OCI-LY1 (cell line): ENCODE results near the gene RFX6.

Source experiments
- H2AFZ ChIP-seq: fragments of 200-600 bp; sonication (generic), shearing (Covaris generic); 2 replicates; pipeline ENCODE4 v1.6.0; 2014; ENCODE audit warnings: antibody characterized with exemption, mild to moderate bottlenecking, low read length
- H3F3A ChIP-seq: fragments of 200-600 bp; sonication (generic), shearing (Covaris generic); 2 replicates; pipeline ENCODE4 v1.6.0; 2014; ENCODE audit warnings: mild to moderate bottlenecking, antibody characterized with exemption, low read length, moderate library complexity; ENCODE audit not compliant: insufficient read depth
- H3K27ac ChIP-seq: fragments of 200-600 bp; sonication (generic); 2 replicates; pipeline ENCODE4 v1.5.1; 2014; ENCODE audit warnings: low read length, mixed run types, mild to moderate bottlenecking, low read depth; ENCODE audit not compliant: poor library complexity, severe bottlenecking
- H3K27me3 ChIP-seq: fragments of 200-600 bp; sonication (generic); 2 replicates; pipeline ENCODE4 v1.6.0; 2014; ENCODE audit warnings: antibody characterized with exemption, mild to moderate bottlenecking, low read length, moderate library complexity; ENCODE audit not compliant: insufficient read depth
- H3K36me3 ChIP-seq: fragments of 200-600 bp; sonication (generic); 2 replicates; pipeline ENCODE4 v1.6.1; 2014; ENCODE audit warnings: mild to moderate bottlenecking, antibody characterized with exemption, low read length, moderate library complexity, mixed read lengths; ENCODE audit not compliant: insufficient read depth
- H3K4me1 ChIP-seq: fragments of 200-600 bp; sonication (generic); 2 replicates; pipeline ENCODE4 v1.5.1; 2014; ENCODE audit warnings: mild to moderate bottlenecking, low read length, moderate library complexity; ENCODE audit not compliant: insufficient read depth, severe bottlenecking
- H3K4me2 ChIP-seq: fragments of 200-600 bp; sonication (generic), shearing (Covaris generic); 2 replicates; pipeline ENCODE4 v1.6.1; 2014; ENCODE audit warnings: low read length
- H3K4me3 ChIP-seq: fragments of 200-600 bp; sonication (generic); 2 replicates; pipeline ENCODE4 v1.5.1; 2014; ENCODE audit warnings: low read length, low read depth, mild to moderate bottlenecking, mixed read lengths; ENCODE audit not compliant: poor library complexity, severe bottlenecking
- H3K79me2 ChIP-seq: fragments of 200-600 bp; shearing (Covaris generic); 2 replicates; pipeline ENCODE4 v1.6.1; 2016; ENCODE audit warnings: mixed run types, low read length, mixed read lengths; ENCODE audit not compliant: insufficient read depth
- H3K9ac ChIP-seq: fragments of 200-600 bp; sonication (generic), shearing (Covaris generic); 2 replicates; pipeline ENCODE4 v1.6.1; 2014; ENCODE audit warnings: mild to moderate bottlenecking, low read length, mixed read lengths
- H3K9me2 ChIP-seq: fragments of 200-600 bp; sonication (generic), shearing (Covaris generic); 2 replicates; pipeline ENCODE4 v1.6.1; 2014; ENCODE audit warnings: low read depth, mild to moderate bottlenecking, low read length, mixed read lengths
- H3K9me3 ChIP-seq: fragments of 200-600 bp; shearing (Covaris generic); 2 replicates; pipeline ENCODE4 v1.6.1; 2014; ENCODE audit warnings: low read length, mixed read lengths
- H4K20me1 ChIP-seq: fragments of 200-600 bp; sonication (generic), shearing (Covaris generic); 2 replicates; pipeline ENCODE4 v1.6.0; 2016; ENCODE audit warnings: mild to moderate bottlenecking, low read length; ENCODE audit not compliant: insufficient read depth
- EZH2 ChIP-seq: fragments of 200-600 bp; sonication (generic), shearing (Covaris generic); IDR thresholded peaks from 2 replicates; pipeline ENCODE4 v1.8.0; 2017; ENCODE audit warnings: borderline replicate concordance, mixed run types, mild to moderate bottlenecking, antibody characterized with exemption, low read length, moderate library complexity, mixed read lengths
- TF ChIP-seq, protein P1 (sequence below): fragments of 200-600 bp; sonication (generic), shearing (Covaris generic); IDR thresholded peaks from 2 replicates; pipeline ENCODE4 v1.5.1; 2017; ENCODE audit warnings: mild to moderate bottlenecking, antibody characterized with exemption, low read length, moderate library complexity, mixed read lengths

Gene RFX6

DNA sequence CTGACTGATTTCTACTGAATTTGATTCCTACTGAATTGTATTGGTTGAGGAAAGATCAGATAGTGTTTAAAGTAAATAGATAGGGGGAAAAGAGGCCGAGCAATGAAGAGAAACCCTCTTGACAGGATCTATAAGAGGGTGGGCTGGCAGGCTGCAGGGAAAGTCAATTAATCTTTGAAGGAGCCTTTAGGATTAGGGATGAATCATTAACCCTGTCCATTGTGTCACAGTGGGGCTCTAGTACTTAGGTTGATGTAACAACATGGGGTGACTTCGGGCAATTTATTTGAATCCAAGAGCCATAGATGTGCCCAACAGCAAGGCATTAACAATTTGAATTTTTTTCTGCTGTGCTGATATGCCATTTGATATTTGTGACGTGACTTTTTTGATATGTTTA is 7.5 kb downstream of the RFX6 start:
- TF ChIP-seq, protein P1, sequence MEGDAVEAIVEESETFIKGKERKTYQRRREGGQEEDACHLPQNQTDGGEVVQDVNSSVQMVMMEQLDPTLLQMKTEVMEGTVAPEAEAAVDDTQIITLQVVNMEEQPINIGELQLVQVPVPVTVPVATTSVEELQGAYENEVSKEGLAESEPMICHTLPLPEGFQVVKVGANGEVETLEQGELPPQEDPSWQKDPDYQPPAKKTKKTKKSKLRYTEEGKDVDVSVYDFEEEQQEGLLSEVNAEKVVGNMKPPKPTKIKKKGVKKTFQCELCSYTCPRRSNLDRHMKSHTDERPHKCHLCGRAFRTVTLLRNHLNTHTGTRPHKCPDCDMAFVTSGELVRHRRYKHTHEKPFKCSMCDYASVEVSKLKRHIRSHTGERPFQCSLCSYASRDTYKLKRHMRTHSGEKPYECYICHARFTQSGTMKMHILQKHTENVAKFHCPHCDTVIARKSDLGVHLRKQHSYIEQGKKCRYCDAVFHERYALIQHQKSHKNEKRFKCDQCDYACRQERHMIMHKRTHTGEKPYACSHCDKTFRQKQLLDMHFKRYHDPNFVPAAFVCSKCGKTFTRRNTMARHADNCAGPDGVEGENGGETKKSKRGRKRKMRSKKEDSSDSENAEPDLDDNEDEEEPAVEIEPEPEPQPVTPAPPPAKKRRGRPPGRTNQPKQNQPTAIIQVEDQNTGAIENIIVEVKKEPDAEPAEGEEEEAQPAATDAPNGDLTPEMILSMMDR: no peak
- no peak for TF ChIP-seq EZH2

DNA sequence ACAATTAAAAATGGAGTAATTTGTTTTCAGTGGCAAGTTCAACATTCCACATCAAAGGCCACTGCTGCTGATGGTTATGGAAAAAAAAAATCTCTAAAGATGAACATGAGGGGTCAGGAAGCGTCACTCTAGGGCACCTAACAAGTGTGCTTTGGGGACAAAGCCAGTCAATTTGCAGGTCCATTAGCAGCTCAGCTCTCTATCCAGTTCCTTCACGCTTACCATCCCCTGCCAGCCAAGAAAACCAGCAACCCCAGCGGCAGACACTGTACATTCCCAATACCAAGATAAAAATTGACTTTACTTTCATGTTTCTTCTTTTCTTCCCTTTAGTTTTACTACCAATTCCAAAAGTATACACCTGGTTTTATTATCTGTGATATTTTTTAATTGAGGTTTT is 10.1 kb downstream of the RFX6 start:
- Histone ChIP-seq H3K27me3 (no peaks in the 10 kb centered on the region), H3K9me2 (no peaks in the 10 kb centered on the region), H3F3A (no peaks in the 10 kb centered on the region), H2AFZ (no peak overlapping the region), H4K20me1 (no peaks in the 10 kb centered on the region), H3K9me3 (no peaks in the 10 kb centered on the region), H3K4me1 (no peaks in the 10 kb centered on the region), H3K79me2 (no peaks in the 10 kb centered on the region), H3K36me3 (no peaks in the 10 kb centered on the region), H3K9ac (no peak overlapping the region), H3K27ac (no peak overlapping the region), H3K4me3 (no peak overlapping the region), H3K4me2 (no peak overlapping the region)
- no peak for TF ChIP-seq EZH2
- TF ChIP-seq, protein P1: no peak

More for the DNA sequence above, 7.5 kb downstream of the RFX6 start:
- H3F3A ChIP-seq: no peaks in the 10 kb centered on the region
- no peaks in the 10 kb centered on the region for H4K20me1 ChIP-seq
- no peak overlapping the region for H3K27ac ChIP-seq
- H3K79me2 ChIP-seq: no peaks in the 10 kb centered on the region
- H3K36me3 ChIP-seq: no peaks in the 10 kb centered on the region
- no peak overlapping the region for H3K9ac ChIP-seq
- no peak overlapping the region for H3K4me3 ChIP-seq
- H3K9me2 ChIP-seq: no peaks in the 10 kb centered on the region
- no peaks in the 10 kb centered on the region for H3K9me3 ChIP-seq
- H3K27me3 ChIP-seq: no peaks in the 10 kb centered on the region
- H3K4me2 ChIP-seq: no peak overlapping the region
- H2AFZ ChIP-seq: no peak overlapping the region
- H3K4me1 ChIP-seq: no peaks in the 10 kb centered on the region

DNA sequence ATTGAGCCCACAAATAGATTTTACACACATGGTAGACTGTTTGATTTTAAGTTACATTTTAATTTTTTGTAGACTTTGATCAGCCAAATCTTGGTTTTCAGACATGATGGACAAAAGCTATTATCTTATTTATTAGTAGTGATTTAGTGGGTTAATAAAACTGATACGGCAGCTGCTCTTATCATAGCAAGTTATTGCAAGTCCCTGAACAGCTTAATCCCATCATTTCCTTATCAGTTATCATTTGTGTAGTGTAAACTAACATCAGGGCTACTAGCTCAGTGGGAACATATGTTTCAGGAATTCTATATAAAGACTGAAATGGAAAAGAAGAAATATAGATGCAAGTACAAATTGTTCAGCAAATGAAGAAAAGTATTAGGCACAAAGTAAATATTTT is 10.9 kb downstream of the RFX6 start:
- Histone ChIP-seq H3K27ac (no peak overlapping the region), H3K79me2 (no peaks in the 10 kb centered on the region), H3K4me2 (no peak overlapping the region), H3K36me3 (no peaks in the 10 kb centered on the region), H3K27me3 (no peaks in the 10 kb centered on the region), H3K9me2 (no peaks in the 10 kb centered on the region), H3K4me3 (no peak overlapping the region), H3K9me3 (no peaks in the 10 kb centered on the region), H3F3A (no peaks in the 10 kb centered on the region), H4K20me1 (no peaks in the 10 kb centered on the region), H2AFZ (no peak overlapping the region), H3K4me1 (no peaks in the 10 kb centered on the region), H3K9ac (no peak overlapping the region)
- TF ChIP-seq, protein P1: no peak
- no peak for TF ChIP-seq EZH2
